GM21825 (cell line): ENCODE data around the gene MTARC1.

Experiments used
- ATAC-seq: cut with Tn5 transposase; IDR thresholded peaks from one replicate; pipeline ENCODE4 v1.9.1; 2021; ENCODE audit warnings: mild to moderate bottlenecking, moderate library complexity; ENCODE audit not compliant: unreplicated experiment

MTARC1 gene

GRCh38 chr1:220827445-220828178 is 40.9 kb downstream of the MTARC1 start:
- ATAC-seq: no peak

- no peak for ATAC-seq
These were observed 41.4 kb downstream of the MTARC1 start for GRCh38 chr1:220828179-220828490.

- no peak for ATAC-seq
These were observed 42.4 kb downstream of the MTARC1 start for GRCh38 chr1:220828950-220829586.

GRCh38 chr1:220833436-220833835 is 46.7 kb downstream of the MTARC1 start:
- ATAC-seq: no peak

GRCh38 chr1:220834155-220834870 is 47.6 kb downstream of the MTARC1 start:
- ATAC-seq: no peak
